CD4-positive, alpha-beta T cell (primary cell): ENCODE data around the gene PTPRK. TPM values are rescaled to one million over a fixed set of nuclear protein-coding genes. Genes with fewer than 3 reads are reported as not detected.

Source experiments
- ATAC-seq: fragments of 200-7000 bp; cut with Tn5 transposase; one replicate; pipeline ENCODE4 v1.10.0; 2022; ENCODE audit warnings: mild to moderate bottlenecking; ENCODE audit not compliant: poor library complexity
- CTCF ChIA-PET: fragments of 350-600 bp; sonication (Branson Sonifier 250); formaldehyde crosslinking; loops from one replicate; lab custom pipeline; 2021; ENCODE audit warnings: antibody characterized with exemption, inconsistent platforms; lab: Charles Lee
- POLR2A ChIA-PET: fragments of 350-600 bp; sonication (Branson Sonifier 250); formaldehyde crosslinking; loops from one replicate; lab custom pipeline; 2021; ENCODE audit warnings: antibody characterized with exemption, inconsistent platforms; lab: Charles Lee
- DNase-seq, 14 experiments: peaks; one replicate each; pipeline ENCODE4 v3.0.0-alpha.2; 2013 to 2020; ENCODE audit warnings: mixed read lengths in 2 of 14
- H3K27ac ChIP-seq, 2 donors: one replicate each; pipeline versions ENCODE4 v1.5.1 to v1.7.0; 2013; ENCODE audit warnings: low read length in 2 of 2, low read depth in 1 of 2, mild to moderate bottlenecking in 1 of 2
- H3K27me3 ChIP-seq, 2 experiments: 1 replicate in 1 of 2; 2 replicates in 1 of 2; pipeline versions ENCODE4 v1.6.1 to v1.7.0; 2013; ENCODE audit warnings: low read length in 2 of 2, control low read depth in 1 of 2, mild to moderate bottlenecking in 1 of 2, moderate library complexity in 1 of 2; ENCODE audit not compliant: insufficient read depth in 2 of 2, control insufficient read depth in 1 of 2
- H3K36me3 ChIP-seq: one replicate; pipeline ENCODE4 v1.6.1; 2013; ENCODE audit warnings: low read length, control low read depth; ENCODE audit not compliant: insufficient read depth
- H3K4me1 ChIP-seq: one replicate; pipeline ENCODE4 v1.6.1; 2013; ENCODE audit warnings: low read length, control low read depth; ENCODE audit not compliant: insufficient read depth
- H3K4me3 ChIP-seq: one replicate; pipeline ENCODE4 v1.5.1; 2013; ENCODE audit warnings: mild to moderate bottlenecking, low read length, moderate library complexity
- H3K9me3 ChIP-seq, 2 experiments: 1 replicate in 1 of 2; 2 replicates in 1 of 2; pipeline versions ENCODE4 v1.6.1 to v1.7.0; 2013; ENCODE audit warnings: low read length in 2 of 2, mild to moderate bottlenecking in 2 of 2, control low read depth in 1 of 2, moderate library complexity in 1 of 2; ENCODE audit not compliant: control insufficient read depth in 1 of 2, insufficient read depth in 1 of 2
- H3K27ac Mint-ChIP-seq: one replicate; pipeline ENCODE4 v1.8.0; 2020; ENCODE audit warnings: mixed read lengths
- H3K27me3 Mint-ChIP-seq: one replicate; pipeline ENCODE4 v1.8.0; 2021; ENCODE audit warnings: mixed read lengths
- H3K36me3 Mint-ChIP-seq: one replicate; pipeline ENCODE4 v1.8.0; 2021; ENCODE audit warnings: low read depth, mixed read lengths
- H3K4me1 Mint-ChIP-seq: one replicate; pipeline ENCODE4 v1.8.0; 2021; ENCODE audit warnings: low read depth, mixed read lengths
- H3K4me3 Mint-ChIP-seq: one replicate; pipeline ENCODE4 v1.8.0; 2020; ENCODE audit warnings: mild to moderate bottlenecking, mixed read lengths
- H3K9me3 Mint-ChIP-seq: one replicate; pipeline ENCODE4 v1.8.0; 2020; ENCODE audit warnings: mixed read lengths
- CTCF ChIP-seq: fragments of 200-600 bp; IDR thresholded peaks from one replicate; pipeline ENCODE4 v1.8.0; 2022; ENCODE audit warnings: antibody characterized with exemption, mild to moderate bottlenecking
- intact Hi-C, 2 experiments: fragments of 100-400 bp; cut with DNase I in 1 of 2; cut with micrococcal nuclease in 1 of 2; formaldehyde crosslinking; loops; one replicate each; pipeline versions ENCODE4 v1.15.1 to v1.9.0; 2023 to 2025; cut with DNase I, micrococcal nuclease
- total RNA-seq, 174 experiments: library from RNA in 2 of 174; stranded (reverse) in 2 of 174; gene quantifications; one replicate each; pipeline ENCODE4 v1.2.3 and lab custom pipeline; 2021 to 2026

PTPRK gene
- total RNA-seq, 2 experiments from 2014 or later, result 8.4 to 10.3 TPM

GRCh38 chr6:128316258-128316929 is 204.0 kb downstream of the PTPRK start:
- DNase-seq, result no peak
- no peaks in the 10 kb centered on the region for H3K4me1 Mint-ChIP-seq
- Histone ChIP-seq H3K9me3 (no peaks in the 10 kb centered on the region), H3K4me3 (no peak overlapping the region), H3K27ac (no peak overlapping the region), H3K4me1 (no peaks in the 10 kb centered on the region), H3K27me3 (no peaks in the 10 kb centered on the region), H3K36me3 (no peaks in the 10 kb centered on the region)
- H3K4me3 Mint-ChIP-seq, result no peak overlapping the region
- POLR2A ChIA-PET, result no interaction called here
- ATAC-seq, result no peak
- no peak overlapping the region for H3K27ac Mint-ChIP-seq
- H3K27me3 Mint-ChIP-seq, result no peaks in the 10 kb centered on the region
- CTCF ChIA-PET, result no interaction called here
- TF ChIP-seq CTCF, result no peak
- intact Hi-C loops, result no loop called here
- H3K36me3 Mint-ChIP-seq, result no peaks in the 10 kb centered on the region
- H3K9me3 Mint-ChIP-seq, result no peaks in the 10 kb centered on the region

GRCh38 chr6:128314190-128314589 is 206.2 kb downstream of the PTPRK start:
- H3K27ac ChIP-seq, result no peak overlapping the region
- intact Hi-C loops, result no loop called here
- no peak overlapping the region for H3K4me3 ChIP-seq
- POLR2A ChIA-PET, result no interaction called here
- H3K36me3 Mint-ChIP-seq, result no peaks in the 10 kb centered on the region
- H3K27ac Mint-ChIP-seq, result no peak overlapping the region
- H3K27me3 Mint-ChIP-seq, result no peaks in the 10 kb centered on the region
- CTCF ChIA-PET, result no interaction called here
- no peak overlapping the region for H3K4me3 Mint-ChIP-seq
- no peaks in the 10 kb centered on the region for H3K9me3 ChIP-seq
- no peaks in the 10 kb centered on the region for H3K27me3 ChIP-seq
- no peaks in the 10 kb centered on the region for H3K4me1 ChIP-seq
- H3K9me3 Mint-ChIP-seq, result no peaks in the 10 kb centered on the region
- ATAC-seq, result no peak
- no peak for TF ChIP-seq CTCF
- no peak for DNase-seq
- H3K4me1 Mint-ChIP-seq, result no peaks in the 10 kb centered on the region
- H3K36me3 ChIP-seq, result no peaks in the 10 kb centered on the region

- H3K4me1 Mint-ChIP-seq, result no peaks in the 10 kb centered on the region
- H3K9me3 ChIP-seq, result no peaks in the 10 kb centered on the region
- POLR2A ChIA-PET, result no interaction called here
- H3K27ac ChIP-seq, result no peak overlapping the region
- H3K36me3 ChIP-seq, result no peaks in the 10 kb centered on the region
- H3K4me3 ChIP-seq, result no peak overlapping the region
- no peak for DNase-seq
- no peaks in the 10 kb centered on the region for H3K9me3 Mint-ChIP-seq
- no peak for TF ChIP-seq CTCF
- intact Hi-C loops, result no loop called here
- H3K27me3 Mint-ChIP-seq, result no peaks in the 10 kb centered on the region
- CTCF ChIA-PET, result no interaction called here
- no peak overlapping the region for H3K4me3 Mint-ChIP-seq
- H3K36me3 Mint-ChIP-seq, result no peaks in the 10 kb centered on the region
- H3K27ac Mint-ChIP-seq, result no peak overlapping the region
- H3K27me3 ChIP-seq, result no peaks in the 10 kb centered on the region
- no peak for ATAC-seq
- no peaks in the 10 kb centered on the region for H3K4me1 ChIP-seq
Measured at GRCh38 chr6:128311944-128312570, 208.3 kb downstream of the PTPRK start.
